ENCODE results near the gene CES3.

The CES3 gene

DNA sequence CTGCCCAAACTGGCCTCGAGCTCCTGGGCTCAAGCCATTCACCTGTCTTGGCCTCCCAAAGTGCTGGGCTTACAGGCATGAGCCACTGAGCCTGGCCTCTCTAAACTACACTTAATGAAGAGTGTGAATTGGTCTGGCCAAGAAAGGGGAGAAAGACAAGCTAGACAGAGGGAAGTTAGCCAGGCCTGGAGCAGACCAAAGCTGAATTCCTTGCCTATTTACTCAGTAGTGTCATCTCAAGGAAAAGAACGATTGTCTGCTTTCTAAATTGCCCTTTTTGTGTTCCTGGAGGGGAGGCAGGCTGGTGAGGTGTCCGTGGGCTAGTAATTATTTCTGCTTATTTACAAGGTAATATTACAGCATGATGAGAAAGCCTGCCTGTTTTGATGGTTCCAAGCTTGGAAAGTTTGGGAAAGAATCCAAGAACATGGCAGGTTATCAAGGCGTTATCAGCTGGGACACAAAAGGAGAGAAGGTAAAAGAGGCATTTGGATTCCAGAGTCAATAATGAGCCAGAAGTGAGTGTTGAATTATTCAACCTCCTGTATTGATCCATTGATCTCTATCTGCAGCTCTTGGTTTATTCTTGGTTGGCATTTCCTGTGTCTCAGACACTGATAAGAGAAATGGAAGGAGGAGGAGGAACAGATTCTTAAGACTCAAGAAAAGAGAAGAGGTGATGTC is 61.6 kb downstream of the CES3 start:
- DNase-seq (ENCODE audit: low read depth, low spot score): no peak
- no peak overlapping the region for H3K27ac ChIP-seq

DNA sequence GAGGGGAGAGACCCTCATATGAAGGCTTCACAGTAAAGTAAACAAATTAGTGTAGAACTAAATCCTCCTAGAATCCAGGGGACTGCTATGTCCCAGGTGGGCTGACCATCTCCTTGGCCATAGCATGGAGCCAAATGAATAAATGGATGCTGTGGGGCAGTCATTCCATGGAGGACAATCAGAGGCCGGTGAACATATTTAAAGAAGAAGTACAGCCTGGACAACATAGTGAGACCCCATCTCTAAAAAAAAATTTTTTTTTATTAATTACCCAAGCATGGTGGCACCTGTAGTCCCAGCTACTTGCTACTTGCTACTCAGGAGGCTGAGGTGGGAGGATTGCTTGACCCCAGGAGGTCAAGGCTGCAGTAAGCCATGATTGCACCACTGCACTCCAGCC is 62.6 kb downstream of the CES3 start:
- H3K27ac ChIP-seq: no peak overlapping the region
- no peak for DNase-seq (ENCODE audit: low read depth, low spot score)
